Gastrocnemius medialis (tissue), 4 donors: ENCODE results near the gene FAM135A. TPM values are rescaled to one million over a fixed set of nuclear protein-coding genes. Genes with fewer than 3 reads are reported as not detected.

Experiments
- ATAC-seq, 2 donors: fragments of 150-250 bp; one replicate each; pipeline ENCODE4 v1.9.1; 2016
- DNase-seq, 2 donors: peaks; one replicate each; pipeline ENCODE4 v3.0.0-alpha.2; 2019
- H3K27ac ChIP-seq, 4 donors: fragments of 200-600 bp; sonication (generic); 1 replicate in 1 of 4; 2 replicates in 3 of 4; pipeline ENCODE4 v1.5.1; 2016 to 2018; ENCODE audit warnings: mild to moderate bottlenecking in 2 of 4, moderate library complexity in 1 of 4
- H3K27me3 ChIP-seq, 3 donors: fragments of 200-600 bp; sonication (generic) in 2 of 3; 1 replicate in 1 of 3; 2 replicates in 2 of 3; pipeline versions ENCODE4 v1.5.1 to v1.6.0; 2016 to 2019; ENCODE audit warnings: mild to moderate bottlenecking in 1 of 3, moderate library complexity in 1 of 3
- H3K36me3 ChIP-seq, 2 donors: fragments of 200-600 bp; sonication (generic) in 1 of 2; one replicate each; pipeline ENCODE4 v1.5.1; 2017 to 2018
- H3K4me1 ChIP-seq, 2 donors: fragments of 200-600 bp; sonication (generic) in 1 of 2; one replicate each; pipeline ENCODE4 v1.5.1; 2016 to 2017; ENCODE audit warnings: mild to moderate bottlenecking in 2 of 2
- H3K4me3 ChIP-seq, 4 donors: fragments of 200-600 bp; sonication (generic) in 3 of 4; 1 replicate in 1 of 4; 2 replicates in 3 of 4; pipeline ENCODE4 v1.5.1; 2016 to 2019; ENCODE audit warnings: mild to moderate bottlenecking in 2 of 4
- H3K9me3 ChIP-seq, 3 donors: fragments of 200-600 bp; sonication (generic) in 2 of 3; 1 replicate in 1 of 3; 2 replicates in 2 of 3; pipeline ENCODE4 v1.5.1; 2016 to 2019
- POLR2A ChIP-seq, 2 donors: fragments of 450-650 bp; IDR thresholded peaks; one replicate each; pipeline ENCODE4 v1.6.1; 2017; ENCODE audit warnings: antibody characterized with exemption in 2 of 2, mild to moderate bottlenecking in 2 of 2, moderate library complexity in 2 of 2
- in situ Hi-C, 4 donors: fragments of 200-750 bp; cut with MboI; loops; one replicate each; pipeline versions ENCODE4 v1.15.0 to v1.8.0; 2017; ENCODE audit warnings: low sequenced_read_pairs in 4 of 4
- intact Hi-C: fragments of 100-400 bp; cut with DNase I; formaldehyde crosslinking; loops from one replicate; pipeline ENCODE4 v1.15.1; 2023; ENCODE audit warnings: low total_unique reads
- total RNA-seq, 4 donors: library from RNA; depleted of rRNA; stranded (reverse); fragments of >200 nt; gene quantifications; one replicate each; pipeline versions ENCODE4 v1.1.0 to v1.2.3, GENCODE V29; 2016
- TF ChIP-seq, protein P1 (sequence below), 5 experiments: fragments of 450-650 bp in 3 of 5; fragments of 200-600 bp in 2 of 5; sonication (generic) in 2 of 5; IDR thresholded peaks in 4 of 5; conservative IDR thresholded peaks in 1 of 5; 1 replicate in 4 of 5; 2 replicates in 1 of 5; pipeline ENCODE4 v1.5.1; 2016 to 2019; ENCODE audit warnings: antibody characterized with exemption in 5 of 5, mild to moderate bottlenecking in 3 of 5, moderate library complexity in 3 of 5

The FAM135A gene
- total RNA-seq, 4 donors from 2014 or later, result 9.3 to 18.4 (median 12.9) TPM

DNA sequence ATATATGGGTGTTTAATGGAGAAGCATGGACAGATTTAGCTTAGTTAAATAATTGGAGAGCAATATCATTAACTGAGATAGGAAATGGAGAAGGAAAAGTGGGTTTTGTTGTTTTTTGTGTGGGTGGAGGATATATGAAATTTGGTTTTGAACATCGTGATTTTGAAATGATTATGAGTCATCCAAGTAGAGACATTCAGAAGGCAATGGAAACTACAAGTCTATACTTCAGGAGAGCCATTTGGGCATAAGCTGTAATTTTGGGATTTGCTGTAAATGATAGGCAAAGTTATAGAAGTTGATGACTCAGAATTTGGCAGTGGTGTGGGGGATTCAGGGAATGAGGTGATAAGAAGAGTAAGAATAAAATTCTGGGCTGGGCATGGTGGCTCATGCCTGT, 27.4 kb upstream of the FAM135A start:
- Histone ChIP-seq H3K27ac (no peak overlapping the region), H3K27me3 (no peaks in the 10 kb centered on the region), H3K4me3 (no peak overlapping the region), H3K9me3 (no peaks in the 10 kb centered on the region), H3K4me1 (no peaks in the 10 kb centered on the region), H3K36me3 (no peaks in the 10 kb centered on the region)
- TF ChIP-seq, protein P1, sequence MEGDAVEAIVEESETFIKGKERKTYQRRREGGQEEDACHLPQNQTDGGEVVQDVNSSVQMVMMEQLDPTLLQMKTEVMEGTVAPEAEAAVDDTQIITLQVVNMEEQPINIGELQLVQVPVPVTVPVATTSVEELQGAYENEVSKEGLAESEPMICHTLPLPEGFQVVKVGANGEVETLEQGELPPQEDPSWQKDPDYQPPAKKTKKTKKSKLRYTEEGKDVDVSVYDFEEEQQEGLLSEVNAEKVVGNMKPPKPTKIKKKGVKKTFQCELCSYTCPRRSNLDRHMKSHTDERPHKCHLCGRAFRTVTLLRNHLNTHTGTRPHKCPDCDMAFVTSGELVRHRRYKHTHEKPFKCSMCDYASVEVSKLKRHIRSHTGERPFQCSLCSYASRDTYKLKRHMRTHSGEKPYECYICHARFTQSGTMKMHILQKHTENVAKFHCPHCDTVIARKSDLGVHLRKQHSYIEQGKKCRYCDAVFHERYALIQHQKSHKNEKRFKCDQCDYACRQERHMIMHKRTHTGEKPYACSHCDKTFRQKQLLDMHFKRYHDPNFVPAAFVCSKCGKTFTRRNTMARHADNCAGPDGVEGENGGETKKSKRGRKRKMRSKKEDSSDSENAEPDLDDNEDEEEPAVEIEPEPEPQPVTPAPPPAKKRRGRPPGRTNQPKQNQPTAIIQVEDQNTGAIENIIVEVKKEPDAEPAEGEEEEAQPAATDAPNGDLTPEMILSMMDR (IDR thresholded peaks at IDR 0.05 in 4 of 5, conservative IDR thresholded peaks at IDR 0.05 in 1 of 5), result no peak
- no peak for TF ChIP-seq POLR2A (IDR thresholded peaks at IDR 0.05)
- intact Hi-C loops, result no loop called here
- in situ Hi-C loops, result no loop called here
- DNase-seq, result no peak
- ATAC-seq, result no peak

DNA sequence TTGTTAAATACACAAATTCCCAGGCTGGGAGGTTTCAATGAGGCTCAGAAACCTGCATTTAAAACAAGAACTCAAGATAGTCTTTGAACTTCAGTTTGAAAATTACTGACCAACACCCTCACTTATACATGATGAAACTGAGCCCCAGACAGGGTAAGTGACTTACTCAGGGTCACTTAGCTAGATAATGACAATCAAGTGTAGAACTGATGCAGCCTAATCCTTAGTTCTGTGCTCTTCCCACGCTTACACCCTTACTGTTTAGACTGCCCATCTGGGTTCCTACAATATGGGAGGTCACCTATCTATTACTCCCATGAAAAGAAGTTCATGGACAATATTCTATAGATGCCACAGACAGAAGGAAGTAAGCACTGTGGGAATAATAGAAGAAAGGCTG, 24.5 kb upstream of the FAM135A start:
- in situ Hi-C loops, result no loop called here
- Histone ChIP-seq H3K27ac (no peak overlapping the region), H3K27me3 (no peaks in the 10 kb centered on the region), H3K9me3 (no peaks in the 10 kb centered on the region), H3K4me1 (no peaks in the 10 kb centered on the region), H3K36me3 (no peaks in the 10 kb centered on the region), H3K4me3 (no peak overlapping the region)
- no peak for DNase-seq
- no peak for TF ChIP-seq POLR2A (IDR thresholded peaks at IDR 0.05)
- TF ChIP-seq, protein P1 (IDR thresholded peaks at IDR 0.05 in 4 of 5, conservative IDR thresholded peaks at IDR 0.05 in 1 of 5), result no peak
- intact Hi-C loops, result no loop called here
- ATAC-seq, result no peak

DNA sequence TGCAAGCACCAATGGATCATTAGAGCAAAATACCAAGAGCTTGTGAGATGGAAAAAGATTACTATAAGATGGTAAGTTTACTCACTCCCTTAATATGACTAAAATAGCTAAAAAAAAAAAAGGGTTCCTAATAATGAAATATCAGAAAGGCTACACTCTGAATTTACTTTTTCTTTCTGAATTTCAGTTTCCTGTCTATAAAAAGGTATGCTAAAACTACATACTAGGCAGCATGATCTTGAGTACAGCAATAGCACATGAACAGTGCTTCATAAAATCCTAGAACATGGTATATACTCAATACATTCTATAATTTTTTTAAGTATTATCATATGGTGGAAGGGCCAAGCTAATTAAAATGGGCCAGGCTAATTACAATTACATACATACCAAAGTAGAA, 24.0 kb upstream of the FAM135A start:
- DNase-seq (no peak), ATAC-seq (no peak)
- no peak overlapping the region for H3K27ac ChIP-seq
- no peaks in the 10 kb centered on the region for H3K4me1 ChIP-seq
- in situ Hi-C loops (no loop called here), intact Hi-C loops (no loop called here)
- no peak for TF ChIP-seq POLR2A (IDR thresholded peaks at IDR 0.05)
- TF ChIP-seq, protein P1 (IDR thresholded peaks at IDR 0.05 in 4 of 5, conservative IDR thresholded peaks at IDR 0.05 in 1 of 5), result no peak
- H3K4me3 ChIP-seq, result no peak overlapping the region
- H3K27me3 ChIP-seq, result no peaks in the 10 kb centered on the region
- H3K36me3 ChIP-seq, result no peaks in the 10 kb centered on the region
- no peaks in the 10 kb centered on the region for H3K9me3 ChIP-seq

DNA sequence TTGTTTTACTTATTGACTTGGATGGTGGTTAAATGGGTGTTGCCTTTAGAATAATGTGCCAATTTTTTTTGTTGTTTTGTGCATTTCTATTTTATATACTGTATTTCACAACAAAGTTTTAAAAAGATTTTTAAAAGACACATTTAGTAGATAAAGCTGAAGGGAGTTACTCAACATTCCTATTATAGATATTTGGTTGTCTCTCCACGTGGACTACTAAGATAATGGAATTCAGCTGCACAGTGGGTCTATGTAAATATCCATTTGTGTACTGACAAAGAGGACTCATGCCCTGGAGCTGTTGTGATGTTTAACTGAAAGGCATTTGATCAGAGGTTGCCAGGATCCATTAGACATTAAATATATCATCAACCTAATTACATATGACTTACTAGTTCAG, 23.2 kb upstream of the FAM135A start:
- no peak overlapping the region for H3K4me3 ChIP-seq
- H3K27me3 ChIP-seq, result no peaks in the 10 kb centered on the region
- H3K4me1 ChIP-seq, result no peaks in the 10 kb centered on the region
- no peak overlapping the region for H3K27ac ChIP-seq
- in situ Hi-C loops (no loop called here), intact Hi-C loops (no loop called here)
- H3K36me3 ChIP-seq, result no peaks in the 10 kb centered on the region
- TF ChIP-seq POLR2A (IDR thresholded peaks at IDR 0.05), result no peak
- TF ChIP-seq, protein P1 (IDR thresholded peaks at IDR 0.05 in 4 of 5, conservative IDR thresholded peaks at IDR 0.05 in 1 of 5), result no peak
- DNase-seq (no peak), ATAC-seq (no peak)
- no peaks in the 10 kb centered on the region for H3K9me3 ChIP-seq

DNA sequence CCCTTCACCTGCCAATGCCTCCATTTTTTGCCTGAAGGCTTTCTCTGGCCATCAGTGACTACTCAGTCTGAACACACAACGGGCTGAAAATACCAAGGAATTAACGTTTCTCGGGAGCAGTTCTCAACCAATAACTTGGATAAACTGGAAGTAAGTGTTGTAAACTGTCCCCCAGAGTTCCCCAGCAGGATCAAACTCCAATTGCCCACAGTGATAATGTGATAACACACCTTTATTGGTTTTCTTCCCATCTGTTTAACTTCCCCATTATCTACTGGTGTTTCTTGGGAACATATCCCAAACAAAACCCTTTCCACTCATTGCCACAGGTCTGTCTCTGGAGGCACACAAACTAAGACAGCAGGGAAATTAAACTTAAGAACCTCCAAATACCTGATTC, 21.8 kb upstream of the FAM135A start:
- Histone ChIP-seq H3K4me1 (no peaks in the 10 kb centered on the region), H3K4me3 (no peak overlapping the region), H3K9me3 (no peaks in the 10 kb centered on the region), H3K36me3 (no peaks in the 10 kb centered on the region), H3K27me3 (no peaks in the 10 kb centered on the region), H3K27ac (no peak overlapping the region)
- DNase-seq (no peak), ATAC-seq (no peak)
- TF ChIP-seq, protein P1 (IDR thresholded peaks at IDR 0.05 in 4 of 5, conservative IDR thresholded peaks at IDR 0.05 in 1 of 5), result no peak
- no peak for TF ChIP-seq POLR2A (IDR thresholded peaks at IDR 0.05)
- in situ Hi-C loops, result no loop called here
- intact Hi-C loops, result no loop called here
